ENCODE measurements around the gene PLPP6.

PLPP6 gene

DNA sequence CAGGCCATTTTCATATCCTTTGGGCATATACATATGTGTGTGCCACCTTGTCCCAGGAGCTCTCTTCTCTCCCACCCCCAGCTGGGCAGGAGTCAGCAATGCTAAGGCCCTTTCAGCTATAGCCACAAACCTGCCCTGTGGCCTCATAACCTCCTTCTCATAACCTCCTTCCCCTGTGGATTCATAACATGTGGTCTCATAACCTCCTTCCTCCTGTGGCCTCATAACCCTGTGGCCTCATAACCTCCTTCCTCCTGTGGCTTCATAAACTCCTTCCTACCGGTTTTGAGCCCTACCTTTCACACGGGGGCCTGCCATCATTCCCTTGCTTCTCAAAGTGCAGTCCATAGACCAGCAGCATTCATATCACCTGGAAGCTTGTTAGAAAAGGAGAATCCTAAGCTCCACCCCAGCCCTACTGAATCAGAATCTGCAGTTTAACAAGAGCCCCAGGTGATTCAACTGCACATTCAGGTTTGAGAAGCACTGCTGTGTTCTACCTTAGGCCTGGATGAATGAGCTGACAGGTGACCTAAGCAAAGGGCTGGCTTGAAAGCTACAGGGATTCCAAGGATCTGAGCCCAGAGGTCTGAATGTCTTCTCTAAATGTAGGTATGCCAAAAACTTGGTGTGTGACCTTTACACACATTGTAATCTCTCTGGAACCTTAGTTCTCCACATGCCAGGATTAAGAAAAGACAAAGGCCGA lies 41.9 kb upstream of the PLPP6 start:
- no peak for DNase-seq (ENCODE audit: insufficient read length, low spot score)

DNA sequence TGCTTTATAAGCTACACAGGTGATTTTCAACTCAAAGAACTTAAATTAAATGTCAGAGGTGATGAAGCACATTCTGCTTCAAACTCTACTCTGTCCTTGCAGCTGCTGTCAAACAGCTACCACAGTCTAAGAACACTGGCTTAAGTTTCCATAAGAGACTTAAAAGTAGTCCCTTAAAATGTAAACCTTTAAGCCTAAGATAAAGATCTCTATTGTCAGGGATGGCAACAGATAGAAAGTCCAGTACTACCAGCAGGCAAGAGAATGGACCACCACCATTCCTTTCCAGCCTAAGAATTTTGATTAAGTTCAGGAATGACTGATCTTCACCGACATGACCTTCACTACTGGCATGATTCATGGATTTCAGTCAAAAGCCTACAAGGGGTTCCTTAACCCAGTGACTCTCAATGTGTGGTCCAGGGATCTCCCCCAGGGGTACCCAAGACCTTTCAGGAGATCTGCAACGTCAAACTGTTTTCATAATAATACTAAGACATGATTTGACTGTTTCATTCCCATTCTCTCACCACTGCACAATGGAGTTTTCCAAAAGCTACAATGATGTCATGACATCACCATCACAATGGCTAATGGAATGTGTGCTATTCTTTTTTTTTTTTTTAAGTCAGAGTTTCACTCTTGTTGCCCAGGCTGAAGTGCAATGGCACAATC lies 41.1 kb upstream of the PLPP6 start:
- FAIRE-seq (no peak), DNase-seq (ENCODE audit: insufficient read length, low spot score) (no peak)
- TF ChIP-seq, protein P1, sequence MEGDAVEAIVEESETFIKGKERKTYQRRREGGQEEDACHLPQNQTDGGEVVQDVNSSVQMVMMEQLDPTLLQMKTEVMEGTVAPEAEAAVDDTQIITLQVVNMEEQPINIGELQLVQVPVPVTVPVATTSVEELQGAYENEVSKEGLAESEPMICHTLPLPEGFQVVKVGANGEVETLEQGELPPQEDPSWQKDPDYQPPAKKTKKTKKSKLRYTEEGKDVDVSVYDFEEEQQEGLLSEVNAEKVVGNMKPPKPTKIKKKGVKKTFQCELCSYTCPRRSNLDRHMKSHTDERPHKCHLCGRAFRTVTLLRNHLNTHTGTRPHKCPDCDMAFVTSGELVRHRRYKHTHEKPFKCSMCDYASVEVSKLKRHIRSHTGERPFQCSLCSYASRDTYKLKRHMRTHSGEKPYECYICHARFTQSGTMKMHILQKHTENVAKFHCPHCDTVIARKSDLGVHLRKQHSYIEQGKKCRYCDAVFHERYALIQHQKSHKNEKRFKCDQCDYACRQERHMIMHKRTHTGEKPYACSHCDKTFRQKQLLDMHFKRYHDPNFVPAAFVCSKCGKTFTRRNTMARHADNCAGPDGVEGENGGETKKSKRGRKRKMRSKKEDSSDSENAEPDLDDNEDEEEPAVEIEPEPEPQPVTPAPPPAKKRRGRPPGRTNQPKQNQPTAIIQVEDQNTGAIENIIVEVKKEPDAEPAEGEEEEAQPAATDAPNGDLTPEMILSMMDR (IDR thresholded peaks at IDR 0.05; ENCODE audit: insufficient read depth, missing control alignments) = no peak

More for the DNA sequence above, 41.9 kb upstream of the PLPP6 start:
- no peak for FAIRE-seq
- TF ChIP-seq, protein P1 (IDR thresholded peaks at IDR 0.05; ENCODE audit: insufficient read depth, missing control alignments) = no peak

DNA sequence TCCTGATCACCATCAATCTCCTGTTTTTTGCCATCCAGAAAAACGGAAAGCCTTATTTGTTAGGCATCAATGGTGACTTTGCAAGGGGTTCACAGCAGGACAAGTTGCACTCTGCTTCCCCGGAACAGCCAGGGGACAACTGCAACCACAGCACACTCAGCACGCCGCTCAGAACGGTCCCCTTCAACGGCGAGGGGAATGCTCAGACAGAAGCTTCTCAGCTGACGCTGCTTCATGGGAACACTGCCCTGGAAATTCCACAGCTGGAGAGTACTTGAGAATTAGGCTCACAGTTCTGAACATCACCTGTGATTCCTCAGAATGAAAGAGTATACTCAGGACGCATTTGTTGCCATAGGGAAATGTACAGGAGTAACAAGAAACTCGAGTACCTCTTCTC lies 40.1 kb upstream of the PLPP6 start:
- FAIRE-seq = no peak
- no peak for DNase-seq (ENCODE audit: insufficient read length, low spot score)

DNA sequence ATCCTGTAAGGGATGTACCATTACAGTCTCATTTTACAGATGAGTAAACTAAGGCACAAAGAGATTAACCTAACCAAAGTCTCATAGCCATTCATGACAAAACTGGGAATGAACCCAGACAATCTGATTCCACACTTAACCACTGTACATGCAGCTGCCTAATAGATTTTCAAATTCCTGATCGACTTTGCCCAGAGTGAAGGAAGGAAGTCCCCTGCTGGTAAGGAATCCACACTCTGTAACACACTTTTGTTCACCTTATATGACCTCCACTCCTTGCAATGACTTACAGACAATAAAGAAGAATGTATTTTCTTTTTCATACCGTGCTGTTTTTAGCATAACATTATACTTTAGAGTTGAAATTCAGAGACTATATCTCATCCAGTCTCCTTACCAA lies 31.3 kb upstream of the PLPP6 start:
- TF ChIP-seq, protein P1 (IDR thresholded peaks at IDR 0.05; ENCODE audit: insufficient read depth, missing control alignments) = no peak
- DNase-seq (ENCODE audit: insufficient read length, low spot score) = no peak
- no peak for FAIRE-seq

More for the DNA sequence above, 40.1 kb upstream of the PLPP6 start:
- TF ChIP-seq, protein P1 (IDR thresholded peaks at IDR 0.05; ENCODE audit: insufficient read depth, missing control alignments) = no peak

DNA sequence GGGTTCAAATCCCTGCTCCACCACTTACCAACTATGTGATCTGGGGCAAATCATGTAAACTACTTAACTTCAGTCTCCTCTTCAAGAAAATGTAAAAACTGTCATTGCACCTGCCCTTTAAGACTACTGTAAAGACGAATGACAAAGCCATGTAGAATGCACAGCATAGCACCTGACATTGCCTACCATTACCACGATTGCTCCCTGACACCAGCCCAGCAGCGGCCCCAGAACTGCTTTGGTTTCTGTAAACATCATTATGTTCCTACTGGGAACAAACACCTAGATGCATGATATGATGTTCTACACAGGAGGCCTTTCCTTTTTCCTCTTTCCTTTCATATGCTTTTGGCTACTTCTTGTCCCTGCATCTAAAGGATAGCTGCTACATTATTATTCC lies 23.1 kb upstream of the PLPP6 start:
- TF ChIP-seq, protein P1 (IDR thresholded peaks at IDR 0.05; ENCODE audit: insufficient read depth, missing control alignments) = no peak

DNA sequence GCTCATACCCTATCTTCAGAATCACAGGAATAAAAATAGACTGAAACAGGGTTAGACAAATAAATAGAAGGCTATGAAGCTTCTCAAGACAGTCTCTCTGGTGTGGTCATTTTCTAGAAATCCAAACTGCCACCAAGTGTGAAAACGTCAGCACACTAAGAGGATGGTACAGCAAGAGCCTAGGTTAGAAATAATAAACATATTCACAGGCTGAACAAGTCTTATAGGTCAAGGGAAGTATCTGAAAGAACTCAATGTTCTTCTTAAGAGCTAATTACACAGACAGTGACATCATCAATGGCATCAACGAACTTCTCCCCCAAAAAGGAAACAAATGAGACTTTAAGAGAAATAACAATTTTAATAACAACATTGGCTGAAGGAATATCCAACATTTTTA lies 22.7 kb upstream of the PLPP6 start:
- TF ChIP-seq, protein P1 (IDR thresholded peaks at IDR 0.05; ENCODE audit: insufficient read depth, missing control alignments) = no peak
- FAIRE-seq = no peak
- no peak for DNase-seq (ENCODE audit: insufficient read length, low spot score)

More for the DNA sequence above, 23.1 kb upstream of the PLPP6 start:
- no peak for DNase-seq (ENCODE audit: insufficient read length, low spot score)
- no peak for FAIRE-seq

DNA sequence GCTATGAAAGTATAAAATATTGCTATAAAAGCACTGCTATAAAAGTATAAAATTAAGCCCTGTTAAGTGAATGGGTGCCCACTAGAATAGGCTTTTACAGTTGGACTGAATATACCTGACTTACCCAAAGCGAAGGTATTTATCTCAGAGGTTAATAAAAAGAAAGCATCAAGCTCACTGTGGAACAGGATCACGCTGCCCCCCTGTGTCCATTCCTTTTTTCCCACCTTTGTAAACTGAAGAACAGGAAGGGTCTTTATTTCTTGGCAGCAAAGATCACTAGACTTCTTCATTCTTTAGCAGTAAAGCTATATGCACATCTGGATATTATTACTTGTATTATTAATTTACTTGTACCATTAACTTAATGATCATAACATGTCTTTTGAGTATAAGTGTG lies 22.1 kb upstream of the PLPP6 start:
- FAIRE-seq = no peak
- no peak for DNase-seq (ENCODE audit: insufficient read length, low spot score)
- TF ChIP-seq, protein P1 (IDR thresholded peaks at IDR 0.05; ENCODE audit: insufficient read depth, missing control alignments) = peak; percentile 57
